Stimulated activated CD4-positive, alpha-beta T cell treated with anti-CD3 and anti-CD28 coated beads, TNF-alpha, amount 100 ng/mL, for 24 hours (primary cell): ENCODE results near the gene ZCCHC14.

Experiments used
- DNase-seq, 3 experiments: peaks; one replicate each; pipeline ENCODE4 v3.0.0-alpha.2; 2020; ENCODE audit warnings: low read depth in 3 of 3

ZCCHC14 gene

DNA sequence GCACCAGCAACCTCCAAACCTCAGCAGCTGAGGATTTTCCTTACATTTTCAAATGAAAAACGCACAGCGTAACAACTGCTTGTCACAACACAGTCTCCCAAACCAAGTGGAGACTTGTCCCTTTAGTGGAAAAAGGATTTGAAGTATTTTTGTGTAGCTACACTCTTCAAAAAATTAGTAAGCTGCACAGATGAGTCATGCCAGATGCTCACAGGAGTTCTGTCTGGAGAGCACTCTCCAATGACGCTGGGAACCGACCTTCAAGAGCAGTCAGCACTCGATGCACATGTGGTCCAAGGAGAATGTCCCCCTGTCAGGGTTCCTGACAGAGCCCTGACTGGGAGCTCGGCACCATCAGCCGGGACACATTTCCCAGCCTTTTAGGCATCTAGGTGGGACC lies 60.9 kb downstream of the ZCCHC14 start:
- no peak for DNase-seq

DNA sequence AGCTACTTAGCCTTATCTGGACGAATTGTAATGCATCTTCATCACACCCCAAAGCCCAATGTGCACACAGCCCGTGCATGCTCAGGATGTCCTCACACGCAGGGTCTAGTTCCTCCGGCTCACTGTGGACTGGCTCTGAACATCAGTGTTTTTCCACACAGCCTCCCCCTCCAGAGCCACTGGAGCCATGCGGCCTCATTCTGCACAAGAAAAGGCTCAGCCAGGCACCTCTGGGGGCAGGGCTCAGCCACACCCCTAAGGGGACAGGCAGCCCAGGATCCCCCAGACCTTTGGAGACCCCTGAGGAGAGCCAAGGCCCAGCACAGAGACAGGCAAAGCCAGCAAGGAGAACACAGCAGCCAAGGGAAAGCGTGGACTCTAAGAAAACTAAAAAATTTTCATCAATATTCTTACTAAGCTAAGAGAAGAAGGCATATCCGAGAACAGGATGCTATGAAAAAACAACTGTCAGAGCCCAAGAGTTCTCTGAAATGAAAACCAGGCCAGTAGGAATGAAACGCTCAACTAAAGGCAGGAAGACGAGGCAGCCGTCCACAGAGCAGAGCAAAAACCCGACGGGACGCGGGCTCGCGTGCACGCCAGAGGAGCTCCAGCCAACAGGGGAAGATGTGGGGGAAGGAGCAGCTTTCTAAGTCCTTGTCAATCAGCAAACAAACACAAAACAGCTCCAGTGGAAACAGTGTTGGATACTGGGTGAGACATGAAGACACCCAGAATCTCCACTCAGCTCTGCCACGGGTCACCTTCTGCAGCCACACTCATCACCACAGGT lies 66.2 kb downstream of the ZCCHC14 start:
- no peak for DNase-seq

DNA sequence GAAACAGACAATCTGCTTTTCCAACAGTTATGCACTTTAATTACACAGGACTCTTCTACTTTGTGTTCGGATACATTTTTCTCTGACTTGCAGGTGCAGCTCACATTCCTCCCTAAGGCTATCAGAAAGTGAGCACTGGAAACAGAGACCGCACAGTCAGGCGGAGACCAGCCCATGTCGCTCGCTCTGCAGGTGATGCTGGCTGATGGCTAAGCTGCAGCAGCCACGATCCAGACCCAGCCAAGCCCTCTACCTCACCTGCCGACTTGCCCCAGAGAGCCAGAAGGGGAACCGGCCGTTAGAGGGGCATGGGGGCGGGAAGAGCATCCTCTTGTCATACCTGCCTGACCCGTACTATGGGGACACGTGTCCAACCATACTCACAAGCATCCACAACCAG lies 66.9 kb downstream of the ZCCHC14 start:
- no peak for DNase-seq

DNA sequence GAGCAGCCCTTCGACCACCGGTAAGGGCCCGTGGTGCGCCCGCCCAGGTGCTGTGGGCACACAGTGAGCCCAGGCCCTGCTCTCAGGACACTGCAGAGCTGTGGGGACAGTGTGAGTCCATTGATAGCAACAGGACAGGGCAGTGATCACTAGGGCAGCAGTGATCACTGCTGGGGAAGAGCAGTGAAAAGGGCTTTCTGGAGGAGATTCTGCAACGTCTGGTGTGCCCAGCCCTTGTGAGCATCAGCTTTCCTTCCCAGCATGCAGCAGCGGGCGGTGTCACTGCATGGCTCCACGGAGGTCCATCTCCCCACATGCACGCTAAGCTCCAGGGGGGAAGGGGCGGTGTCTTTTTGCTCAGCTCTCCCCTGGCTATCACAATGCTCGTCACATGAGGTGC lies 68.6 kb downstream of the ZCCHC14 start:
- no peak for DNase-seq

DNA sequence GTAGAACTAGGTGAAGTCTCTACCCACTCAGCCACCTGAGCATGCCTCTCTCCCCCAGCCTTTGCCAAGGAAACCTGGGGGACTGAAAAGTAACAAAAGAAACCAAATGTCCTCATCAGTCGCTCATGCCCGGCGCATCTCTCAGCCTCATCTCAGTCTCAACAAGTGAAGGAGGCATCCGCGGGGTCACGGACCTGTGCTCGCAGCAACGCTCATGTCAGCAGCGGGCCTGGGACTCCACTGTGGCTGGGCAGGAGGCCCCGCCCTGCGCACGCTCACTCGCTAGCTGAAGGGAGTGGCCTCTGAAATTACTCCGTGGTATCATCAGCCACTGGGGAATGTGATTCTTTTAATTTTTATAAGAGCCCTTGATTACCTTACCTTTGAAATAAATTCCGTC lies 69.4 kb downstream of the ZCCHC14 start:
- DNase-seq, result no peak

DNA sequence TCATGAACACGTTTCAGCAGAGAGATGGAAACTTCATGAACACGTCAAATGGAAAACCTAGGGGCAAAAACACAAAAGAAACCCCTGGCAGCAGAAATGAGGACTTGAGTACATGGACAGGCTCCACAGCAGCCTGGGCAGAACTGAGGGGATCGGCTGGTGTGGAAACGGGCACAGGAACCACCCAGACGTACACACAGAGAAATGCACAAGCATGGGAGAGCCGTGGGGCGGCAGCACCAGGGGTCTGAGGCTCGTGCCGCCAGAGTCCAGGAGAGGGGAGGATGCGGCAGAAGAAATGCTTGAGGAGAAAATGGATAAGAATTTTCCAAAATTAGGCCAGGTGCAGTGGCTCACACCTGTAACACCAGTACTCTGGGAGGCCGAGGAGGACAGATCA lies 70.7 kb downstream of the ZCCHC14 start:
- no peak for DNase-seq

DNA sequence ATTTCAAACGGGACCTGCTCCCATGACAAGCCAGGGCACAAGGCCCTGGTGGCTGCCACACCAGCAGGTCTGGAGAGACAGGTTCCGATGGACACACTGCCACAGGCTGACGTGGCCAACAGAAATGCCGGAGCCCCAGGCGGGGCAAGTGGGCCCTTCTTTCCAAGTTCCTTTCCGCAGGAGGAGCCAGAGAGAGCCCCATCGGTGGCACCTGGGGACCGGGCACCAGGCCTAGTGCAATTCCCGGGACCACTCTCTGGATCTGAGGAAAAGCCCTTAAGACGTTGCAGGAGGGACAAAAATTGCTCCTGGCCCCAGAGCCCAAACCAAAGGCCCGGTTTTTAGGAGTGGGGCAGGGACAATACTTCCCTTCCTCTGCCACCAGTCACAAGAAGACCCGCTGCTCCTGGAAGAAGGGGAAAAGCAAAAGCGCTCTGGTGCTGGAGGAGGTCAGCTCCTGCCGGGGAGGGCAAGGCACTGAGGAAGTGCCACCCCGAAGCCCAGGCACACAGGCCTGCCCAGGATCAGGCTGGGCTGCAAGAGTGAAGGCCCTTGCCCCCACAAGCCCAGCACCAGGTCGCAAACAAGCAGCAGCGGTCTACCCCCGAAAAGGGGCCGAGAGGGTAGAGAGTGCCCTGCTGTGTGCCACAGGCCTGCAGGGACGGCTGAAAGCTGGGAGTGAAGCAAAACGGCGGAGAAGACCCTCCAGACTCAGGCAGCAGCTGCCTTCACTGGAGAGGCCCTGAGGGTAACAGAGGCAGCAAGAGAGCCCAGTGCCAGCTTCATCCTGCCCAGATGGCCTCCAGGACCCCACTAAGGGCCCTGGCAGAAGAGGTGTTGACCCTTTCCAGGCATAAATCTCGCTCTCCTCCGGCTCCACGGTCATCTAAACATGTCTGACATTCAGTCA lies 71.6 kb downstream of the ZCCHC14 start:
- no peak for DNase-seq

DNA sequence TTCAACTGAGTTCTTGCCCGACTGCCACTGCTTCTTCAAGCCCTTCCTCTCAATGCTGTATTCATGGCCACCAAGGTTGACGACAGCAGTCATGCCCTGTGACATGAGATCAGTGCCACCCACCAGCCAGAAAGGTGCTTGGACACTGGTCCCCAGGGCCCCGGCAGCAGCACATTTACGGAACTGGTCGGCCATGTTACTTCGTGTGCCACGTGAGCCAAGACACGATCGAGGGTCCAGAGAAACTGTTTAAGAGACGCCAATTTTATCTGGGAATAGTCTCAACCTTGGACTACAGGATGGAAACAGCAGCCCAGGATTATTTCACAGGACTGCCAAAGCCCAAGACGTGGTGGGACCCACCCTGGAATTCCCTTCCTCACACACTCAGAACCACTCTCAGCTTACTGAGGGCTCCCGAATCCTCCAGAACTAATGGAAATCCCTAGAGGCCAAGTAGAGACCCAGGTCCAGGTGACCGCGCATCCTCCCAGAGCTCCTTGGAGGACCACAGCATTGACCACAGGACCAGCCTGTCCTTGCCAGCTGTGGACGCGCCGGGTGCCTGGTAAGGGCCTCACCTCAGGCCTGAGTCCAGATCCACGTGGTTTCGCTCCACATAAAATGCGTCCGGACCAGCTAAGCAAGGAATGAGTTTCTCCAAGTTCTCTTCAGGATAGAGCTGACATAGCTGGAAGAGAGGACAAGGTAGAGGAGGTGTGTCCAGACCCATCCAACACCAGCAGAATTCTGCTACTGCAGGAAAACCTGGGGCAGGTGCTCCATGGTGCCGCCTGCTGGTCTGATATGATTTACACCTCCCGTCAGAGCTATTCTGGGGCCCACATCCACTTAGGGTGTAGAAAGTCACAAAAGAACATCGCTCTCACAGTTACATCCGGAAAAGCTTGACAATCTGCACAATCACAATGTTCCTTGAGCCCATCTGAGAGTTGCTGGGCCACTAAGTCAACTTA lies 72.5 kb downstream of the ZCCHC14 start:
- DNase-seq, result no peak

DNA sequence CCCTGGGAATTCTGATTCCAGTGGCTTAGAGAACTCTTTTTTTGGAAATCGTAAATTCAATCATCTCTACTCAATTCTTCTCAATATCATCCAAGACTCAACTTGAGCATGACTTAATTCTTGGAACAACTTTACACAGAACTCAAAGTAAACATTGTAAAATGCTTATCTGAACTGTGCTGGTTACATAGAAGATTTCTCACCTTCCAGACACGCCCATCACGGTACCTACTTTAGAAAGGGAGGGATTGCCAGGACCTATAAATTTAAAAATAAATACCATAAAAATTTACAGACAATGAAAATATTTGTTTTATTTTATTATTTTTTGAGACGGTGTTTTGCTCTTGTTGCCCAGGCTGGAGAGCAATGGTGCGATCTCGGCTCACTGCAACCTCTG lies 74.2 kb downstream of the ZCCHC14 start:
- no peak for DNase-seq

DNA sequence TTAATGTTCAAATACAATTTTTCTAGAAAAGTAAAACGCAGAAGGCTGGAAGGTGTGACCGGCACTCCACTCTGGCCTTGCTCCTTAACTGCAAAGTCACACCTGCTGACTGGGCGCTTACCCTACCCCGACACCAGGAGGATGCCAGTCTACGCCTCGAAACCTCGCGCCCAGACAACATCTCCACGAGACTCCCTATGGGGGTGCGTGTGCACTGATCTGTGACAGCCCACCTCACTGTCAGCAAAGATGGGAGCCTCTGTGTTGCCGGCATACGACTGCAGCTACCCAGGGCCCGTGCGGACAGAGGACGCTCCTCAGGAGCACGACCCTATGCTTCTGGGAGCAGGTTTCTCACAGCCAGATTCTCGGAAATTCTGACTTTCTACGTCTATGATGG lies 74.6 kb downstream of the ZCCHC14 start:
- no peak for DNase-seq

DNA sequence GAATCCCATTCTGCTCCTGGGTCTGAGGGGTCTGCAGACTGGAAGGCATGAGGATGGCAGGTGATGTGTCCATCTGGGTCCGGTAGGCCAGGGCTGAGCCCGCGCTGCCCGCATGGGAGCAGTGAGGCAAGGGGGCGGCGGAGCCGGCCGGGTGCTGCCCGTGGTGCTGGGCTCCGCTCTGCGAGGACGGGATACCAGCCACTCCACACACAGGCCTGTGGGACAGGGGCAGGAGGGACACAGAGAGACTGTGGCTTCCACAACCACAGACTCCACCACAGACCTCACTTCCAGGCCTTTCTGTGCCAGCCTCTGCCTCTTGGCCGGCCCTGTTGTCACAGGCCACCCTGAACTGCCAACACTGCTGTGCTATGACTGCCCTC lies 75.3 kb downstream of the ZCCHC14 start:
- DNase-seq, result no peak

DNA sequence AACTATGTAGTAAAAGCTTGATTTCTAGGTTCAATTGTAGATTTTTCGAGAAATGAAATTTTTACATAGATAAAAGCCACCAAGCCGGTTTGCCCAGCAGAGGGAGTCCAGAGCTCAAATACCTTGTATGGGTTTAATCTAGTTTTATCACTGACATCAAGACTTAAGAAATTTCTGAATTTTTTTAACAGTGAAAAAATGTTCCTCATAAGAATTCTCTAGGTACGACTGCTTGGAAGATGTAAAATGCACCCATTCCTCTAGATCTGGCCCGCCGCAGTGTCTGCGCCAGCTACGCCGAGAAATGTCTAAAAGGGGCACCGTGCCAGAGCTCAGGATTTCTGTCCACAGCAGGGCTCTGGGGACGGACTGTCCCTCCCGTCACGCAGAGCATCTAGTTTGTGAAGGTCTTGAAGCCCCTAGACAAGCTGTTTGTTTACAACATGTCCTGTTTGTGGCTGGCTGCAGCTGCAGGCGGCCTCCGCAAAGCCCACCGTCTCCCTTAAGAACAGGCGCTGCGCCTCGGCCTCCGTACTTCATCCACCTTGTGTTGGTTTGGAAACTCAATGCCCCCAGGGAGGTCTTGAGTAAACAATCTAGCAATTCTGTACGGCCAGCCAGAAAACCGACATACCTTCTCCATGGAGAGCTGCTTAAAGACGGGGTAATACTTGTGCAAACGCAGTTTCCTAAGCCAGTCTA lies 75.8 kb downstream of the ZCCHC14 start:
- DNase-seq, result peak in 1 of 3 experiments; percentile 20

DNA sequence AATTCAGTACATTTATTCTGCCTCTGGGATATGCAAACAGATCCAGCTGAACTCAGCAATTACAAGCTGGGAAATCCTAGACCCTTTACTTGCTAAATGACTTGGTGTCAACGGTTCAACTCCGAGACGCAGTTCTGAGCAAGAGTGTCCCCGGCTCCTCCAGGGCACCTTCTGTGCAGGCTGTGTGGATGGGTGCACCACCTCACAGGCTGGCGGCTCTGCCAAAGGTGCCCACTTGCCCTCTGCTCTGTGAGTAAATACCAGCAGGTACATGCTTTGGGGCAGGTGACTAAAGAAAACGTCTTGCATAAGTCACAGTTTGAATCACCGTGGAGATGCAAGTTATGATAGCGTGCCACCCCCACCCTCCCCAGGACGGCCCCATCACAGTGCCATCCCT lies 77.4 kb downstream of the ZCCHC14 start:
- DNase-seq, result no peak

DNA sequence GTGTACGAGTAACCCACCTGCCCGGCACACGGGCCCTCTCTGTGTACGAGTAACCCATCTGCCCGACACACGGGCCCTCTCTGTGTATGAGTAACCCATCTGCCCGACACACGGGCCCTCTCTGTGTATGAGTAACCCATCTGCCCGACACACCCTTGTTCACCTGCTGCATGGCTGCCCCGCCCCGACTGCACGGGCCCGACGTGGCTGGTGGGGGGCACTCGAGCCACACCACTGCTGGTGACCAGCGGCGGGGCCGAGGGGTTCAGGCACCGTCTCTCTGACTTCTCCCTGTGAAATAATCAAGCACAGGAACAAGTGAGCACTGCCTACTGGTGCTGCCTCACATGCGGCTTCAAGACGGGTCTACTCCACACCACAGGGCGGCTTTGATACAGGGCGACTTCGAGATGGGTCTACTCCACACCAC lies 78.6 kb downstream of the ZCCHC14 start:
- no peak for DNase-seq

DNA sequence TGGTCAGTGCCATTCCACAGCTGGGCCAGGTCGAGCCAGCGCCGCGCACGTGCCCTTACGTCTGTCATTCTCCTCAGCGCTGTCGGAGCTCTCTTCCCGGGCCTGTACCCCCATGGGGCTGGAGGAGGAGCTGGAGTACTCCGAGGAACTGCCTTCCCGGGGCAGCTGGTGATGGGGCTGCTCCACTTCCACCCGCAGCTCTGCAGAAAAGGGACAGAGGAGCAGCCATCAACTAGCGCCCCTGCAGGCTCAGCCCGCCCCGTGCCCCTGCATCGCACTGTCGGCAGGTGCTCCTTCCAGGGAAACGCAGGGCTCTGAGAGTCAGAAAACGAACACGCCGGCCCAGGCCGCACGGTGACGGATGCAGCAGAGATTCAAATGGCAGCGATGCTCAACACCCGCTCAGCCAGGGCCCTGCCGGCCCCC lies 79.8 kb downstream of the ZCCHC14 start:
- no peak for DNase-seq

DNA sequence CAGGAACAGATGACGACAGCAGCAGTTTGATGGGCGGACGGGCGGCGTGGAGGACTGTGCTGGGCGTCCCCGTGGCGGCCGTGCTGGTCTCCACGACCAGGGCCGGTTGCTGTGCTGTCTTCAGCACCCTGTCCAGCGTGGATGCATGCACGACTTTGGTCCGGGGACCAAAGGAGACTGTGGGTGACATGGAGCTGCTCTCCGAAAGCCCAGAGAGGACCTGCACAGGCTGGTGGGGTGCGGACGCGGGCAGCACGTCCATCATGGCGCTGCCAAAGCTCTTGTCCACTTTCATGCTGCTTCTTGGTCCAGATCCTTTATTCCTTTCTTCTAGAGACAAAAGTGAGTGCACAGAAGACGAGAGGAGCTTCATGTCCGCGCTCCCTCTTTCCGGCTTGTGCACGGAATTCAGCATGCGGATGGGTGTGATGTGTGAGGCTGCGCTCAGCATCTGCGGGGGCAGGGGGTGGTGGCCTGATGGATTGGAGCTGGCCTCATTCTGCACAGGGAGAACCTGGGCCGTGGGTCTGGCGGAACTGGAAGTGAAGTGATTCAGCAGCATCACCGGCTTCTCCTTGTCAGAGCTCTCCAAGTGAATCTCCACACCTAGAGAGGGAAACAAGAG lies 80.3 kb downstream of the ZCCHC14 start:
- no peak for DNase-seq

DNA sequence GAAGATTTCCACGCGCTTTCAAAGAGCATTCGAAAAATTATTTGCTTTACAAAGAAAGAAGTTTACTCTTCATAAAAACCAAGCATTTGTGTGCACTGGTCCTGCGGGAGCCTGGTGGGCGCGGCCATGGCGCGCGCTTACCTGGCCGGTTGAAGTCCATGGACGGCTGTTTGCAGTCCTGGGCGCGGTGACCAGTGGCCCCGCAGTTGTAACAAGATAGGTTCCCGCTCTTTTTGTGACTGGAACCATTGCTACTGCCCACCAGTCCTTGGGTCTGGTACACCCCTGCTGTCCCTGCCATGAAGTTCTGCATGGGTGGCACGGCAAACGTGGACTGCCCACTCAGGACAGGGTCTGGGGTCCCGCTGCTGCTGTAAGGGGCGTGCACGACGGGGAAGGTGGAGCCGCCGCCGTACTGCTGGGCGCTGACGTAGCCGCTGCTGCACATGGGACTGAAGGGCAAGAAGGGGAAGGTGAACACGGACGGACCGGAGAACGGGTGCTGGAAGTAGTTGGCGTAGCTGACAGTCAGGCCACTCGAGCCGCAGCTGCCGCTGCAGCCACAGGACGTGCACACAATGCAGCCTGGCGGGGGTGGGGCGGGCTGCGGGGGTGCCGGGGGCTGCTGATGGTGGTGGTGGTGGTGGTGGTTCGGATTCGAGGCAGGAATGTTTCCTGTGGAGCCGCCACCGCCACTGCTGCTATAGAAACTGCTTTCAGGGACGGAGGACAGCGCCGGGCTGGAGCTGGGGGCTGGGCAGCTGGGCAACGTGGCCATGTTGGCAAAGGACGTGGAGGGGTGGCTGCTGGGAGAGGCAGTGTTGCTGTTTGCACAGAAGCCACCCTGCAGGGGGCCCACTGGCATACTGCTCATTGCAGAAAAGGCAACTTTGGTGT lies 81.2 kb downstream of the ZCCHC14 start:
- no peak for DNase-seq

DNA sequence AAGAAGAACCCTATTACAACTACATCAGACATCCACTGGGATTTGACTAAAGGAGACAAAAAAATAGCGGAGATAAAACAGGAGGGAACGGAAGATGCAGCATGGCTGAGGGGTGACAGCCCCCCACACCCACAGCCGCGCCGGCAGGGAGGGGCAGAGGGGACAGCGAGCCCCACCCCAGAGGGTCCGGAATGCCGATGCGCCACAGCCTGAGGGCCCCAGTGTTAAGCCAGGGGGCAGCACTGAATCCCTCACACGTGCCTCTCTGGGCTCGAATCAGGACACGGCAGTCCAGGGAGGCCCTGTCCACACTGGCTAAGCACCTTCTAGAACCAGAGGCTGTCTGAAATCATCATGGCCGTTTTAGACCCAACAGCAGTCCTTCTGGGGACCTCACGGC lies 81.9 kb downstream of the ZCCHC14 start:
- no peak for DNase-seq

DNA sequence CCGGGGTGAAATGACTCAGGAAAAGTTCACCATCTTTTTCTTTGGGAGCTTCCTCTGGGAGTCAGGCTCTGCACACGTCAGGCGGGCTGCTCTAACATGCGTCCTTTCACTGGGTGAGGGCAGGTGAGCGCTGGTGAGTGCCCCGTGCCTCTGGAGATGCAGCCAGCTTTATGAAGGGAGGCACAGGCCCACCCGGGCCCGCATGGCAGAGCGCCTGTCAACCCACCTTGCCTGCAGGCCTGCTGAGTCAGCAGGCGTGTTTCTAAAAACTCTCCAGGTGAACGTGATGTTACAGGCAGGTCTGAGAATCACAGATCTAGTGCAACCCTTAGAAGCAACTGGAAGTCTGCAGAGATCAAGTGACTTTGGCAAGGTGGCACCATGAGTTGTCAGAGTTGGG lies 82.3 kb downstream of the ZCCHC14 start:
- no peak for DNase-seq

DNA sequence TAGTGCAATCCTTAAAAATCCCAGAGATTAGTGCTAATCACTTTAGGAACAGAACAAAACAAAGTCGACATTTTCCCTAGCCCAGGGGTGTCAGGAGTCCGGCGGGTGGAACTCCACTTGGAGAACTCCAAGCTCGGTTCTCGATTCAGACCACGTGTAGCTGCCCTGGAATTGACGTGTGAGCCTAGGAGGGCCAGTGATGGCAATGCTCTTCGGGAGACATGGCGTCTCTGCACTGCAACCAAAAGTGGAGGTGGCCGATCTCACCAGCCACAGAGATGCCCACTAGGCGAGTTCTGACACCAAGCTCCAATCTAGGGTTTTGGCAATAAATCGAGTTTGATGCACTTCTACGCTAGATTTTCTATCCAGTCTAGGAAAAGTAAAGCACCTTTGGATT lies 83.0 kb downstream of the ZCCHC14 start:
- no peak for DNase-seq
